Measurements from ENCODE around the gene HAGHL.
A peak's percentile ranks its signal among the peaks of the same experiment; 100 is the strongest.

The HAGHL gene, protein sequence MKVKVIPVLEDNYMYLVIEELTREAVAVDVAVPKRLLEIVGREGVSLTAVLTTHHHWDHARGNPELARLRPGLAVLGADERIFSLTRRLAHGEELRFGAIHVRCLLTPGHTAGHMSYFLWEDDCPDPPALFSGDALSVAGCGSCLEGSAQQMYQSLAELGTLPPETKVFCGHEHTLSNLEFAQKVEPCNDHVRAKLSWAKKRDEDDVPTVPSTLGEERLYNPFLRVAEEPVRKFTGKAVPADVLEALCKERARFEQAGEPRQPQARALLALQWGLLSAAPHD

DNA sequence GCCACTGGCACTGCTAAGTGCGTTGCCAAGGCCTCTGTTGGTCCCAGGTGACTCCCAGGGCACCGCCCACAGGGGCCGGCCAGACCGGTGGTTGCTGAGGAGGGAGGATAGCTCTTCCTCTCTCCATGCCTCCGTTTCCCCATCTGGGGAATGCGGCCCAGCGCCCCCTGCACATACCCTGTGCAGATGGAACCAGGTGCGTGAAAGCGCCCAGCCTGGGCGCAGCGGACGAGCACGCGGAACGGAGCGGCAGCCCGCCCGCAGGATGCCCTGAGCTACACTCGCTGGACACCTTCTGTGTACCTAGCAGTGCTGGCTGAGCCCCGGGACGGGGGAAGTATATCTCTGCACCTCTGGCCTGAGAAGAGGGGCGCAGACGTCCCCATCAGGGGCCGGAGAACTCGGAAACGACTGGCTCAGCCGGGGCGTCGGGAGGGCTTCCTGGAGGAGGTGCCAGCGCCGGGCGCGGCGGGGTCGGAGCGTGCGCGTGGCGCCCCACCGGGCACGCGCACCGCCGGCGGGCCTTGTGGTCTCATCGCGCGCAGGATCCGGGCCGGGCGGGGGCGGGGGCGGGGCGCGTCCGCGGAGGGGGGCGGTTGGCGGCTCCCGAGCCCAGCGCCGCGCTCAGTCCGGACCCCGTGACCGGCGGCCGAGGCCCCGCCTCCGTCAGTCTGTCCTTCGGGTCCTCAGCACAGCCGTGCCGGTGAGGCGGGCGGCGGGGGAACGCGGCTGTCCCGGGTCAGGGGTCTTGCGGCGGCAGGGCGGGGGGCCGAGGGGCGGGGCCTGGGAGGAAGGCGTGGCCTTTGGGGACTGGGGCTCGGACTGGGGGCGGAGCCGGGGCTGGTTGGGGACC, at the start of gene HAGHL, which contains the start of gene CCDC78:
HAGHL (plus strand) TSS at position 669 of the 853 bp plus-strand sequence. CDS start 404 bp downstream, outside the sequence.
CCDC78 (minus strand) TSS at position 6 of the 853 bp plus-strand sequence. CDS start 76 bp downstream, outside the sequence.
- DNase-seq = no peak

GRCh38 chr16:677316-678190, 49.4 kb upstream of the HAGHL start:
- no peak for DNase-seq

DNA sequence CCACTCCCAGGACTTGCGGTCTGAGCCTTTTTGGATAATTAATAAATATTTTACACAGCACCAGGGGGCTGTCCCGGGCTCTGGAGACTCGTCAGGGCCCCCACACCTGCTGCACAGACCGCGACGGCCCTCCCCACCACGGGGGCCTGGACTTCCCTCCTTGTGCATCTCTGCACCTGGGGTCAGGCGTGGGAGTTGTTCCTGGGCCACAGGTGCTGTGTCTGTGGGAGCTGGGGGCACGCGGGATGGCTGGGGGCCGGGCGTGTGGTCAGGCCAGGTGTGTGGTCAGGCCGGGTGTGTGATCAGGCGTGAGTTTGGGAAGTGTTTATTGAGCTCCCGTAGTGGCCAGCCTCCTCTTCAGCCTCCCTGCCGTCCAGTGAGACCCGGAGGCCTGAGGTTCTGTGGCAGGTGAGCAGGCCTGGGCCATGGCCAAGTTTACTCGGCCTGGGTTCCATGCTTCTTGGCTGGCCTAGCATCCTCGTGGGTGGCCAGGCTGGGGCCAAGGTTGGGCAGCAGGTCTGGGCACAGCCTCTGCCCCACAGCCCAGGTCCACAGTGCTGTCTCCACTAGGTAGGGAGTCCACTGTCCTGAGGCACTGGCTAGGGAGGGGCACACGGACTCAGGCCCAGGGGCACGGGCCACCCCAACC, 48.6 kb upstream of the HAGHL start:
- DNase-seq = no peak

- DNase-seq = no peak
Observed at GRCh38 chr16:678858-679813, 47.8 kb upstream of the HAGHL start.

- peak; percentile 65 for DNase-seq
Observed at GRCh38 chr16:679814-680624, 46.9 kb upstream of the HAGHL start, which contains the start of gene STUB1. STUB1 (plus strand) TSS chr16:680410; CDS start chr16:680526, 116 bp downstream.

DNA sequence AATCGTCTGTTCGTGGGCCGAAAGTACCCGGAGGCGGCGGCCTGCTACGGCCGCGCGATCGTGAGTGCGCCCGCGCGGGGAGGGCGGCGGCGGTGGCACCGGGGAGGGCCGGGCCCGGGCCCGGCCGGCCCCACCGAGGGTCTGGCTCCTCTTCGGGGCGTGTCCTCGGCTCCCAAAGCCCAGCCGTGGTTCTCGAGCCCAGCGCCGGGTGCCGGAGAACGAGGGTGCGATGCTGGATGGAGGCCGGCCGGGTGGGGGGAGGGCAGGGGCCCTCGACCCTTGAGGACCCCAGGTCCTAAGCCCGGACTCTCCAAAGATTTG, 46.3 kb upstream of the HAGHL start:
- DNase-seq = no peak

DNA sequence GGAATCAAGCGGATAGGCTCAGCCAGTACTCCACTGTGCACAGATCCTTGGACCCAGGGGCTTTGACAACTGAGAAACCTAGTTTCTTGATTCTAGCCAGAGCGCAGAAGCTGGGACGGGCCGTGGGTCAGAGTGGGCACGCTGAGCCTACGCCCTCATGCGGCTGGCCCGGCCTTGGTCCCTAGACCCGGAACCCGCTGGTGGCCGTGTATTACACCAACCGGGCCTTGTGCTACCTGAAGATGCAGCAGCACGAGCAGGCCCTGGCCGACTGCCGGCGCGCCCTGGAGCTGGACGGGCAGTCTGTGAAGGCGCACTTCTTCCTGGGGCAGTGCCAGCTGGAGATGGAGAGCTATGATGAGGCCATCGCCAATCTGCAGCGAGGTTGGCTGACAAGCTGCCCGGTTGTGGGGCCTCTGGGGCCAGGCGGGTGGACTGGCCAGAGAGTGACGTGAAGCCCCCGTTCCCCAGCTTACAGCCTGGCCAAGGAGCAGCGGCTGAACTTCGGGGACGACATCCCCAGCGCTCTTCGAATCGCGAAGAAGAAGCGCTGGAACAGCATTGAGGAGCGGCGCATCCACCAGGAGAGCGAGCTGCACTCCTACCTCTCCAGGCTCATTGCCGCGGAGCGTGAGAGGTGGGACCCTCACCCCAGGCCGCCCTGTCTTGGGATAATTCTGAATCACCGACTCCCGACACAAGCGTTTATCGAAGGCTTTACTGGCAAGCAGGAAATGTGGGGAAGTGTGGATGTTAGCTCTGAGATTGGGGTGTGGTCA, 45.8 kb upstream of the HAGHL start:
- no peak for DNase-seq

- no peak for DNase-seq
Observed at GRCh38 chr16:681746-682427, 45.0 kb upstream of the HAGHL start.

DNA sequence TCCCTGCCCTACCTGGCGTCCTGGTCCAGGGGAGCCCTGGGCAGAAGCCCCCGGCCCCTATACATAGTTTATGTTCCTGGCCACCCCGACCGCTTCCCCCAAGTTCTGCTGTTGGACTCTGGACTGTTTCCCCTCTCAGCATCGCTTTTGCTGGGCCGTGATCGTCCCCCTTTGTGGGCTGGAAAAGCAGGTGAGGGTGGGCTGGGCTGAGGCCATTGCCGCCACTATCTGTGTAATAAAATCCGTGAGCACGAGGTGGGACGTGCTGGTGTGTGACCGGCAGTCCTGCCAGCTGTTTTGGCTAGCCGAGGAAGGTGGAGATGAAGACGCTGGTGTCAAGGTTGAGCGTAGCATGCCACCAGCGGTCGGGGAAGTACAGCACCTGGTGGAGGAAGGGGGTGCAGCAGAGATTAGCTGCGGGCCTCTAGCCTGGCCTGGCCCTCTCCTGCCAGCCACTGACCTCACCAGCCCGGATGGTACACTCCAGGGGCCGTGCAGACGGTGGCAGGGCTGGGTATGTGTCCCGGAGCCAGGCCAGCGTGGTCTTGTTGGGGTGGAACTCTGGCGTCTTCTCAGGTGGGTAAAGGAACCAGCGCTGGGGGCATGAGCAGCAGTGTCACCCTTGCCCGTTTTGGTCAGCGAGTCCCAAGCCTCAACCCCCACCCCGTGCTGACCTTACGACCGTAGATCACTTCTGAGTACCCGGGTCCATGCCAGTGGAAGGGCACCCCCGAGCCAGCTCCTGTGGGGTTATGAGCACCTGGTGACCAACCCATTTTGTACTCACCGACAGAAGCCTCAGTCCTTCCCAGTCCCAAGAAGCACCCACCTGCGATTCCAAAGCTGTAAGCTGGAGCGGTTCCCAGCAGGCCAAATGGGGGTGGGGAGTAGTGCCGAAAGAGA, 44.2 kb upstream of the HAGHL start:
- DNase-seq = no peak

GRCh38 chr16:683396-684070, 43.4 kb upstream of the HAGHL start:
- no peak for DNase-seq

GRCh38 chr16:684071-684794, 42.7 kb upstream of the HAGHL start, which contains the start of gene JMJD8:
JMJD8 (minus strand) TSS chr16:684334; CDS start chr16:684319, 15 bp downstream.
- peak; percentile 90 for DNase-seq

GRCh38 chr16:684961-685696, 41.8 kb upstream of the HAGHL start:
- peak; percentile 59 for DNase-seq

DNA sequence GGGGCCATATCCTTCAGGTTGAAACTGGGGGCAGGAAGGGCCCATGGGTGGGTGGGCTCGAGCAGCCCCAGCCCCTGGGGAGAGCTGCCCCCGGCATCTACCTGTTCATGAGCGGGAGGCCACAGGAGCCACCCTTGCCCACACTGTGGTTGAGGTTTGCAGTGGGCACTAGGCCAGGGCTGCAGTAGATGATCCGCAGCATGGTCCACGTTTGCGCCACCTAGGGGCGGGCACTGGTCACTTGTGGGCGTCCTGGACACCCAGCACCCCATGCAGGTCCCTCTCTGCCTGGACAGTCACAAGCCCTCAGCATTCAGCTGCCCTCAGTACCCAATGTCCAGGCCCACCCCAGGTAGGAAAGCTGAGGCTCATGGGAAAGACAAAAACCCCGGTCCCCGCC, 40.9 kb upstream of the HAGHL start:
- DNase-seq = no peak

DNA sequence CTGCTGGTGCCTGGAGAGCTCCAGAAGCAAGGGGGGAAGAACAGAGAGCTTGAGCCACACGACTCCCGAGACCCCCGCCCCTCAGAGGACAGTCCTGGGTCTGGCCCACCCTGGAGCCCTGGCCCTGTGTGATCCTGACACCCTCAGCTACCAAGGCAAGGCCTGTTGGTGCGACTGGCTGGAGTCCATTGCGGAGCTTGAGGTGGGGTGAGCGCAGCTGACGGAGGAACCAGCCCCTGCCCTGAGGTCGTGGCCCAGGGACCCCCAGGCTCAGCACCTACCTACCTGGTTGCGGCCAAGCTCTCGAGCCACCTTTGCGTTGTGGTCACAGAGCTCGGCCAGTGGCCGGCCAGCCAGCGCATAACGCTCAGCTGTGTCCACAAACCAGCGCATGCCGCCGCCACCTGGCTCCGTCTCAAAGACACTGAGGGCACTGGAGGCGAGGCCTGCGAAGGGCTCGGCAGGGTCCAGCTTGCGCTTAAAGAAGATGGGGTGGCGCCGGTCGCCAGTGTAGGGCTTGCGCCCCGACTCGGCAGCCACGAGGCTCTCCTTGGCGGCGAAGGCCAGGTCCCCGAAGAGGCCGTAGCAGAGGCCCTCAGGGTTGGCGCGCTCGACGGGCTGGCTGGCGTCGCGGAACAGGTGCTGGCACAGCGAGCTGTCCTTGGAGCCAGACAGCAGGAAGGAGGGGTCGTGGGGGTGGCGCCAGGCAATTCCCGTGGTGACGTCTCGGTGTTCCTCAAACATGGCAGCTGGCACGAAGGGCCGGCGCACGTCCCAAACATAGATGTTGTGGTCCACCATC, 40.2 kb upstream of the HAGHL start:
- no peak for DNase-seq

- no peak for DNase-seq
Observed at GRCh38 chr16:687499-687898, 39.4 kb upstream of the HAGHL start.

Data from NCI-H2107 (cell line).